NCI-H1694 (cell line): ENCODE results near the gene PRR23E.

Source experiments
- DNase-seq: peaks from one replicate; lab custom pipeline; 2025; lab: John Stamatoyannopoulos, UW

Gene PRR23E

GRCh38 chr3:127185268-127185667, 7.7 kb upstream of the PRR23E start:
- DNase-seq = no peak

GRCh38 chr3:127185962-127186674, 6.8 kb upstream of the PRR23E start:
- no peak for DNase-seq

- no peak for DNase-seq
These were observed 5.6 kb upstream of the PRR23E start for GRCh38 chr3:127187316-127187715.

GRCh38 chr3:127193341-127193740, 410 bp downstream of the PRR23E start:
- no peak for DNase-seq

GRCh38 chr3:127193775-127194174, 844 bp downstream of the PRR23E start:
- no peak for DNase-seq

GRCh38 chr3:127194601-127195187, 1.8 kb downstream of the PRR23E start:
- no peak for DNase-seq

- no peak for DNase-seq
These were observed 2.5 kb downstream of the PRR23E start for GRCh38 chr3:127195417-127195816.

- no peak for DNase-seq
These were observed 3.1 kb downstream of the PRR23E start for GRCh38 chr3:127196002-127196401.

- DNase-seq = no peak
These were observed 3.8 kb downstream of the PRR23E start for GRCh38 chr3:127196466-127197299.

GRCh38 chr3:127197300-127198189, 4.6 kb downstream of the PRR23E start:
- DNase-seq = no peak

GRCh38 chr3:127200086-127200691, 7.3 kb downstream of the PRR23E start:
- no peak for DNase-seq

GRCh38 chr3:127203024-127203423, 10.1 kb downstream of the PRR23E start:
- no peak for DNase-seq

- DNase-seq = no peak
These were observed 12.1 kb downstream of the PRR23E start for GRCh38 chr3:127204841-127205582.

- DNase-seq = no peak
These were observed 13.2 kb downstream of the PRR23E start for GRCh38 chr3:127206154-127206553.

GRCh38 chr3:127206611-127207516, 13.9 kb downstream of the PRR23E start:
- no peak for DNase-seq

- no peak for DNase-seq
These were observed 15.0 kb downstream of the PRR23E start for GRCh38 chr3:127207727-127208482.

- DNase-seq = no peak
These were observed 15.7 kb downstream of the PRR23E start for GRCh38 chr3:127208483-127209100.

GRCh38 chr3:127209155-127209839, 16.4 kb downstream of the PRR23E start:
- DNase-seq = no peak
